ENCODE data around the gene ATXN1.
A peak's percentile ranks its signal among the peaks of the same experiment; 100 is the strongest.
"Not testable (repeated sequence)": the region's sequence is repeated elsewhere in the genome, so short reads cannot be mapped to it uniquely, and the experiment has no call there.

The ATXN1 gene

DNA sequence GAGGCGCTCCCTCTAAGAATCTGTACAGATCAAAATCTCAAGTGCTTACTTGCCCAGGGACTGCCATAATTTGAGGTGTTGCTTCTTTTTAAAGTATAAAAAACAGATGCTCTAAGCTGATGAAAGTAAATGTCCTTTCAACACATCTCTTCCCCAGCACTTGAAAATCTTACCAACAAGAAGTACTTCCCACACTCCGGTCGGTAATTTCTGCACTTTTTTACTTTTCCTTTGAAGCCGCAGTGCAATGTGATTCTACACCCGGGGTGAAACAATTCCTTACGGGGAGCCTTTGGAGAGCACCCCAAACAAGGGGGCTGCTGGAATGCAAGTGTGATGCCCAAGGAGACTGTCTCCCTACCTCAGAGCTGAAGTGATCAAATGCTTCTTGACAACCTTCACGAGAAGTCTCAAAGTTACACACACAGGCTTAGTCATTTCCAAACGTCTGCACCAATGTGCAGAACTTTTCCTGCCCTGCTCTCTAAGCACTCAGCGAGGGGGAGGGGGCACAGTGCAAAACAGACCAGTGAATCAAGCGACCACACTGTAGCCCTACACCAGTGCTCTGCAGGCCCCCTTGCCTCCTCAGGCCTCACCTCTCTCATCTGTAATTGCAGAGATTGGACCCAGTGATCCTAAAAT, 56.7 kb downstream of the ATXN1 start:
- Histone ChIP-seq H3K27me3 (ENCODE audit: insufficient read depth, poor library complexity, severe bottlenecking) (no peaks in the 10 kb centered on the region), H3K27ac (ENCODE audit: poor library complexity, severe bottlenecking) (peak overlapping the region; percentile 29), H3K4me1 (ENCODE audit: insufficient read depth, poor library complexity, severe bottlenecking) (peaks cover 33% of the 10 kb centered on the region), H3K4me3 (ENCODE audit: severe bottlenecking) (no peak overlapping the region), H3K9me3 (ENCODE audit: severe bottlenecking) (no peaks in the 10 kb centered on the region), H3K36me3 (ENCODE audit: low read depth) (no peaks in the 10 kb centered on the region)
- TF ChIP-seq, protein P1, sequence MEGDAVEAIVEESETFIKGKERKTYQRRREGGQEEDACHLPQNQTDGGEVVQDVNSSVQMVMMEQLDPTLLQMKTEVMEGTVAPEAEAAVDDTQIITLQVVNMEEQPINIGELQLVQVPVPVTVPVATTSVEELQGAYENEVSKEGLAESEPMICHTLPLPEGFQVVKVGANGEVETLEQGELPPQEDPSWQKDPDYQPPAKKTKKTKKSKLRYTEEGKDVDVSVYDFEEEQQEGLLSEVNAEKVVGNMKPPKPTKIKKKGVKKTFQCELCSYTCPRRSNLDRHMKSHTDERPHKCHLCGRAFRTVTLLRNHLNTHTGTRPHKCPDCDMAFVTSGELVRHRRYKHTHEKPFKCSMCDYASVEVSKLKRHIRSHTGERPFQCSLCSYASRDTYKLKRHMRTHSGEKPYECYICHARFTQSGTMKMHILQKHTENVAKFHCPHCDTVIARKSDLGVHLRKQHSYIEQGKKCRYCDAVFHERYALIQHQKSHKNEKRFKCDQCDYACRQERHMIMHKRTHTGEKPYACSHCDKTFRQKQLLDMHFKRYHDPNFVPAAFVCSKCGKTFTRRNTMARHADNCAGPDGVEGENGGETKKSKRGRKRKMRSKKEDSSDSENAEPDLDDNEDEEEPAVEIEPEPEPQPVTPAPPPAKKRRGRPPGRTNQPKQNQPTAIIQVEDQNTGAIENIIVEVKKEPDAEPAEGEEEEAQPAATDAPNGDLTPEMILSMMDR (IDR thresholded peaks at IDR 0.05; ENCODE audit: poor library complexity, severe bottlenecking) = no peak
- peak; percentile 83 for ATAC-seq (ENCODE audit: low read depth)
- DNase-seq (ENCODE audit: low spot score) = no peak

DNA sequence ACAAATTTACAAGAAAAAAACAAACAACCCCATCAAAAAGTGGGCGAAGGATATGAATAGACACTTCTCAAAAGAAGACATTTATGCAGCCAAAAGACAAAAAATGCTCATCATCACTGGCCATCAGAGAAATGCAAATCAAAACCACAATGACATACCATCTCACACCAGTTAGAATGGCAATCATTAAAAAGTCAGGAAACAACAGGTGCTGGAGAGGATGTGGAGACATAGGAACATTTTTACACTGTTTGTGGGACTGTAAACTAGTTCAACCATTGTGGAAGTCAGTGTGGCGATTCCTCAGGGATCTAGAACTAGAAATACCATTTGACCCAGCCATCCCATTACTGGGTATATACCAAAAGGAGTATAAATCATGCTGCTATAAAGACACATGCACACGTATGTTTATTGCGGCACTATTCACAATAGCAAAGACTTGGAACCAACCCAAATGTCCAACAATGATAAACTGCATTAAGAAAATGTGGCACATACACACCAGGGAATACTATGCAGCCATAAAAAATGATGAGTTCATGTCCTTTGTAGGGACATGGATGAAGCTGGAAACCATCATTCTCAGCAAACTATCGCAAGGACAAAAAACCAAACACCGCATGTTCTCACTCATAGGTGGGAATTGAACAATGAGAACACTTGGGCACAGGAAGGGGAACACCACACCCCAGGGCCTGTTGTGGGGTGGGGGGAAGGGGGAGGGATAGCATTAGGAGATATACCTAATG, 58.5 kb downstream of the ATXN1 start:
- not testable (repeated sequence) for H3K27me3 ChIP-seq (ENCODE audit: insufficient read depth, poor library complexity, severe bottlenecking); H3K9me3 ChIP-seq (ENCODE audit: severe bottlenecking); DNase-seq (ENCODE audit: low spot score); H3K36me3 ChIP-seq (ENCODE audit: low read depth); ATAC-seq (ENCODE audit: low read depth); H3K27ac ChIP-seq (ENCODE audit: poor library complexity, severe bottlenecking); H3K4me3 ChIP-seq (ENCODE audit: severe bottlenecking)
- H3K4me1 ChIP-seq (ENCODE audit: insufficient read depth, poor library complexity, severe bottlenecking) = peaks cover 47% of the 10 kb centered on the region

DNA sequence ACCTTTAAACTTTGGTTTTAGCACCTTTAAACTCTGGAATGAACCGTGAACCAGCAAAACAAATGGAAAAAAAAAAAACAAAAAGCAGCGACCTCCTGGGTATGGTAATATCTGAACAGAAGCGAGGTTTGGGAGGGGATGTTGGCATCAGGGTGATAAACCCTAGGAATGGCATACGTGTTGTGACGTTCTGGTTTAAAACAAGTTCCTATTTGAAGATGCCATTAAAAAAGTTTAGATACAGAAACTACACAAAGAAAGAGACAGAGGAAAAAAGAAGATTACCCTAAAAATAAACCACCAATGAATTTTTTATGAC, 60.4 kb downstream of the ATXN1 start:
- ATAC-seq (ENCODE audit: low read depth) (no peak), DNase-seq (ENCODE audit: low spot score) (no peak)
- Histone ChIP-seq H3K4me3 (ENCODE audit: severe bottlenecking) (no peak overlapping the region), H3K27ac (ENCODE audit: poor library complexity, severe bottlenecking) (no peak overlapping the region), H3K27me3 (ENCODE audit: insufficient read depth, poor library complexity, severe bottlenecking) (no peaks in the 10 kb centered on the region), H3K36me3 (ENCODE audit: low read depth) (no peaks in the 10 kb centered on the region), H3K9me3 (ENCODE audit: severe bottlenecking) (no peaks in the 10 kb centered on the region), H3K4me1 (ENCODE audit: insufficient read depth, poor library complexity, severe bottlenecking) (peaks cover 33% of the 10 kb centered on the region)
- TF ChIP-seq, protein P1 (IDR thresholded peaks at IDR 0.05; ENCODE audit: poor library complexity, severe bottlenecking) = no peak

DNA sequence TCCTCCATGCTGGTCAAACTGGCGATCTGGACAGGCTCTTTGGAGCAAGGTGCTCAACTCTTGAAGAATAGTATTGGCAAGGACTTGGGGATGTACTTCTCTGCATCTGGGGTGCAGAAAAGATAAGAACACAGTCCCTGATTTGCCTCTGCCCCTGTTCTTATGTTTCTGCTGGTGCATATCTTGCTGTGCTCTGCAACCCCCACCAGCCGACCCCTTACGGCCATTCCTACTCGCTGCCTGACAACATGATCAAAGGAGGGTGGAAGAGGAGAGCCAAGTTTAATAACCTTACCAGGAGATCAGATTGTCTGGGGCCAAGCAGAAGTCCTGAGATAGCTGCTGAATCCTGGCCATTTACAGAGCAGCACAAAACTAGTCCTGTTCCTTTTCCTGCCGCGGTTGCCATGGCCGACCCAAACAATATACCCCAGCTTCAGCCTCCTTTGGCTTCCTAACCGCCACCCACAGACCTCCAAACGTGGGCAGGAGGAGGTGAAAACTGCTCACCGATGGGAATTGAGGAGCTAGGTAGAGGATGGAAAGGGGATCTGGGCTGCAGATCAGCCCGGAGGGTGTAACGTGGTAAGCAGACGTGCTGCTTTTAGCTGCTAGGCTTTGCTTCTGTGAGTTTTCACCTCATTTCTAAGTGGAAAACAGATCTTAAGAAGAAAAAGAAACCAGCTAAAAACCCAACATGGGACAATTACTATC, 60.9 kb downstream of the ATXN1 start:
- no peak overlapping the region for H3K27ac ChIP-seq (ENCODE audit: poor library complexity, severe bottlenecking)
- DNase-seq (ENCODE audit: low spot score) (no peak), ATAC-seq (ENCODE audit: low read depth) (no peak)
- peaks cover 28% of the 10 kb centered on the region for H3K4me1 ChIP-seq (ENCODE audit: insufficient read depth, poor library complexity, severe bottlenecking)
- H3K27me3 ChIP-seq (ENCODE audit: insufficient read depth, poor library complexity, severe bottlenecking) = no peaks in the 10 kb centered on the region
- H3K9me3 ChIP-seq (ENCODE audit: severe bottlenecking) = no peaks in the 10 kb centered on the region
- no peak overlapping the region for H3K4me3 ChIP-seq (ENCODE audit: severe bottlenecking)
- no peaks in the 10 kb centered on the region for H3K36me3 ChIP-seq (ENCODE audit: low read depth)
- TF ChIP-seq, protein P1 (IDR thresholded peaks at IDR 0.05; ENCODE audit: poor library complexity, severe bottlenecking) = no peak

DNA sequence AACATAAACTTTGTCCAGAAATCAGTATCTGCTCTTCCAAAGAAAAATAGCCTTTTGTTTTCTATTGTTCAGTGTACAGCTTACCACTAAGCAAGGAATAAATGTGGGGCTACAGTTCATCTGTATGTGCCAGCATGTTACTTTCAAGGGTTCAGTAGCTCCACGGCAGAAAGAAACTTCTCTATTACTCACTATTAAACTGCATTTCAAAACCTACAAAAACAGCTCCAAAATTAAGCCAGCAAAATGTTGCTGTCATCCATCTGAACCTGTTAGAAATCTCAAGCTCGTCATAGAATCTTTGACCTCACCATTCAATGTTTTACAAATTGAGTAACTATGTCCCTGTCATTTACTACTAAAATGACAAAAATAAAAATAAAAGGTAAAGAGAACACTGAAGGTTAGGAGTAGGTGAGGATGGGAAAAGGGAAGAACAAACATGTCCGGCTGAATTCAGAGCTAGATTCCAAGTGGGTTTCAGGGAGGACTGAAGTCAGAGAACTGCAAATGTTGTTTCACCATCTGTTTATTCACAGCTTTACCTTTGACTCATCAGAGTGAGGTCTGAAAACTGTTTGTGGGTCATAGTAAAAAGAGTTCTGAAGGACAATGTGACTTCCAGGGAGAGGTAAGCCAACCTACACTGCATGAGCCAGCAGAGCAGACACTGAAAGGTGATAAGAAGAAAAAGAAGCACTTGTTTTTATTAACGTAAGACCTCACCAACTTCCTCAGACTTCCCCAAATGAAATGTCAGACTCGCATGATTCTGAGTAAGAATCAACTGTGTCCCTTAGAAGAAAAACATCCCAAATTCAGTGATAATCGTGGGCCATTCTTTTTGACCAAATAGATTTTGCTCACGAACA, 62.0 kb downstream of the ATXN1 start:
- Histone ChIP-seq H3K4me3 (ENCODE audit: severe bottlenecking) (no peak overlapping the region), H3K36me3 (ENCODE audit: low read depth) (no peaks in the 10 kb centered on the region), H3K4me1 (ENCODE audit: insufficient read depth, poor library complexity, severe bottlenecking) (peaks cover 17% of the 10 kb centered on the region), H3K27ac (ENCODE audit: poor library complexity, severe bottlenecking) (no peak overlapping the region), H3K27me3 (ENCODE audit: insufficient read depth, poor library complexity, severe bottlenecking) (no peaks in the 10 kb centered on the region), H3K9me3 (ENCODE audit: severe bottlenecking) (no peaks in the 10 kb centered on the region)
- DNase-seq (ENCODE audit: low spot score) = no peak
- peak; percentile 58 for ATAC-seq (ENCODE audit: low read depth)
- TF ChIP-seq, protein P1 (IDR thresholded peaks at IDR 0.05; ENCODE audit: poor library complexity, severe bottlenecking) = no peak

Data from RWPE2 (cell line).